HG02763 (cell line): ENCODE results near the gene DAAM2.

Experiments
- ATAC-seq: cut with Tn5 transposase; IDR thresholded peaks from one replicate; pipeline ENCODE4 v1.9.1; 2021; ENCODE audit warnings: mild to moderate bottlenecking, moderate library complexity; ENCODE audit not compliant: unreplicated experiment

DAAM2 gene

GRCh38 chr6:39816747-39817146, 24.6 kb downstream of the DAAM2 start:
- no peak for ATAC-seq

- no peak for ATAC-seq
Observed at GRCh38 chr6:39818695-39819094, 26.5 kb downstream of the DAAM2 start.

DNA sequence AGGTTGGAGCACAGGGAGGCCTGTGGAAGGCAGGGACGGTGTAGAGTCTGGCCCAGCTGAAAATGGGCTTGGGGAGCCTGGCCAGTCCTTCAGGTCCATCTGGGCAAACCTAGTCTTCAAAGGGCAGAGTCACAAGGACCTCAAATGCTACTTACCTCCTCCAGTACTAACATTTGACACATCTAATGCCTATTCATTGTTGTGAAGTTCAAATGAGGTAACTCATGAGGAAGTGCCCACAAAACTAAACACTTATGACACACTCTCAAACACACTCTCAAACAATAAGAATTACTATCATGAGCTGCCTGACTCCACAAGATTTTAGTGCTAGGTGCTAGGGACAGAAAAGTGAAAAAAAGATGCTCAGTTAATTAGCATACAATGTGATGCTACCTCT, 27.1 kb downstream of the DAAM2 start:
- ATAC-seq: no peak

DNA sequence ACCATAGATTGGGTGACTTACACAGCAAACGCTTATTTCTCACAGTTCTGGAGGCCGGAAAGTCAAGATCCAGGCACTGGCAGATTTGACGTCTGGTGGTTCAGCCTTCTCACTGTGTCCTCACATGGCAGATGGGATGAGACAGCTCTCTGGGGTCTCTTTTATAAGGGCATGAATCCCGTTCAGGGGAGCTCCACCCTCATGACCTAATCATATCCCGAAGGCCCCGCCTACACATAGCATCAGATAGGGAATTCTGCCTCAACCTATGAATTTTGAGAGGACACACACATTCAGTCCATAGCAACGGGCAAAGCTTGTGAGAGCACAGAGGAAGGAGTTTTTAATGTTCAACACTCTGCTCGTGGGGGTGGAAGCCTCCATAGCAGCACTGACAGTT, 27.5 kb downstream of the DAAM2 start:
- no peak for ATAC-seq

GRCh38 chr6:39820553-39820952, 28.4 kb downstream of the DAAM2 start:
- no peak for ATAC-seq

DNA sequence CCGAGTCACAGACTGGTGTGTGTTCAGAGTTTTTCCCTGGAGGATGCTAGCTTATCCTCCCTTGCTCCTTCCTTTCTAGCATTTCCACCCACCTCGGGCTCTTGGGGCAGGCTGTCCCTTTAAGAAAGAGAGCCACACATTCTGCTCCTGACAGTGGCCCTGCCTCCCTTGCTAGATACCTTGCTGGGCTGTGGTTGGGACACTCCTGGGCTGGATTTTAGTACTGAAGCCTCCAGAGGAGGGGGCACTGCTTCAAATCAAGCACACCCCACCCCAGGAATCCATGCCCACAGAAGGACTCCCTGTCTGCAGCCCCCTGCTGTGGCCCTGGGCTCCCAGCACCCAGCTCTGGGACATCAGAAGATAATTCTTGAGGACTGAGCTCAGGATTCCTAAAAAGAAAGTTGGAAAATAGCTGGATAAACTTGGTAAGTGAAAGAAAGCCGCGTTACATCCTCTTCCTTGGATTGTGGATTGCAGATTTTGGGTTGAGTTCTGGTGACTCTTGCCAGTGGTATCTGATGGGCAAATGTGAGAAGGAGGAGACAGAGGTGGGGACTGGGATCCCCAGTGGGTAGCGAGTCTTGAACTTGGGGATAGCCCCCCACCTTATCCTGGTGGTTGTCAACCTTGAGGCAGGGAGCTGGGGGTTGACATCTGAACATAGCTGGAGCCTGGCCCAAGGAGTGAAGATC, 29.0 kb downstream of the DAAM2 start:
- no peak for ATAC-seq

DNA sequence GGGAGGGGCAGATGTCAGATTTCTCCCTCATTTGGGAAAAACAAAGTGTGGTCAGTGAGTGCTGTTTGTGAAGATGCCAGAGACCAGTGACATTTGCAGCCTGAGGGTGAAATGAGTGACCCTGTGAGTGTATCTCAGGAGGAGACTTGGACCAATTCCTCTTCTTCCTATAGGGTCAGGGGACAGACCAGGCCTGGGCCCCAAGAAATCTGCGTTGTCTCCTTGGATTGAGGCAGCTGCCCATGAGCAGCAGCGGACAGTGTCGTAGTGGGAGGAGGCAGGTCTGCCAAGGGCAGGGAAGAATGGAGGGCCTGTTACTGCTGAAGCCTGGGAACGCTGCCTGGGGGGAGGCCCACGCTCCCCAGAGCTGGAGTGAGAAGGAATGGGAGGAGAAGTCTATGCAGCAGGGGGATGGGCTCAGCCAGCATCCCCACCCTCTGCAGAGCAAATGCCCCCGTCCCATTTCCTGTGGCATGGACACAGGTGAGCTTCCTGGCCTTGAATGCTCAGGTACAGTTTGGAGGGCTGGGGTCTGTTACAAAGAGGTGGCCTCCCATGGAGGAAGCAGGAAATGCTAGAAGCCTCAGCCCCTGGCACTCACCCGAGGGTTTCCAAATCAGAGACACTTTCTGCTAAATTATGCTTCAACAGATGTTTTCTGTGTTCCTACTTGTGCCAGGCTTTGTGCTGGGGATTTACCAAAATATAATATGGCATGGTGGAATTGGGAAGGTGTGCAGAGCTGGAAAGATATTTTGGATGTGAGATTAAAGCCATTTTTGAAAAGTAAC, 29.8 kb downstream of the DAAM2 start:
- ATAC-seq: no peak

GRCh38 chr6:39822846-39823815, 31.0 kb downstream of the DAAM2 start:
- ATAC-seq: no peak

DNA sequence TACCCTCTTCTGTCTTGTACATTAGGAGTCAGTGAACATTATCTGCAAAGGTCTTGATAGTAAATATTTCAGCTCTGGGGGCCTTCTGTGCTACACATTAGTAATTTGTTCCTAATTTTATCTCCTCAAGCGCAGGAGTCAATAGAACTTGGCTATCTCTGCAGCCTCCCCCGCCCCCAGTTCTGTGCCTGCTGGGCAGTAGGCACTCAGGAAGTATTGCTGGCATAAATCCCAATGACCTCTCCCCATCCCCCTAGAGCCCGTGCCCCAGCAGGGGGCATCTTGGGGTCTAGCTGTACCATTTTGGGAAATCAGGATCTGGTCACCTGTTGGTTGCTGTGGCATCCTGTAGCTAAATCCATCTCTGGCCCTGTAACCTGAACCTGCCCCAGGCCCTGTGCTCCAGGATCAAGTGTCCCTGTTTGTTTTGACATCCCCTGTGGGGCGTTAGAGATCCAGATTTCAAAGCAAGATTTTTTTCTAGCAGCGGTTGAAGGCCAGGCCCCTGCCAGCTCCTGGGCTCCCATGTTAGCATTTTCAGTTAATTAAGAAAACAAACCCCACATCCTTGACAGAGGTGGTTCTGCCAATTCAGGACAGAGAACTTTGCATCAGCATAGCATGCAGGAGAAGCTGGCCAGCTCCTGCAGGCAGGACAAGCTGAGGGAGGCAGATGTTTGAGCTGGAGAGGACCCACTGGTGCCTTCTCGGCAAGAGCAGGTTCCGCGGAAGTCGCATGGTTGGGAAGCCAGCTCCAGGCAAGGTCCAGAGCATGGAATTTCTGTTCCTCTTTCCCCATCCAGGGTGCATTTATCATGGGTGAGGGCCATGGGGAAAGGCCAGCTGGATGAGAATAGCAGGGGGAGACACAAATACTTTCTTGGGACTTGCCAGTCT, 32.1 kb downstream of the DAAM2 start:
- no peak for ATAC-seq

DNA sequence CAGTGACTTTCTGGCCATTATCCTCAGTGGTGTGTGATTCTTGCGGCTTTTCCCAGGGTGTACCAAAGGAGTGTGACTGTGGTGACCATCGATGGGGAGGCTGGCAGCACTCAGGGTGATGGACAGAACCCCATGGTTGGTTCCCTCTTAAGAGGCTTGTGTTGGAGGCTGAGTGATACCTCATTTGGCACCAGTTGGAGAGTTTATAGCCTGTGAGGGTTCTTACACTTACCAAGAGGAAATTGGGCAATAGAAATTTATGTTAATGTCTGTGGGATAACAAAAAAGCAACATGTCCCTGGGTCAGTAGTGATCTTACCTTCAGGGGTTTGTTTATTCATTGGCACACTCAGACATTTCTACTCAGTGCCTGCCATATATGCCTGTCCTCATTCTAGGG, 37.2 kb downstream of the DAAM2 start:
- ATAC-seq: no peak

GRCh38 chr6:39830444-39830843, 38.3 kb downstream of the DAAM2 start:
- ATAC-seq: no peak

DNA sequence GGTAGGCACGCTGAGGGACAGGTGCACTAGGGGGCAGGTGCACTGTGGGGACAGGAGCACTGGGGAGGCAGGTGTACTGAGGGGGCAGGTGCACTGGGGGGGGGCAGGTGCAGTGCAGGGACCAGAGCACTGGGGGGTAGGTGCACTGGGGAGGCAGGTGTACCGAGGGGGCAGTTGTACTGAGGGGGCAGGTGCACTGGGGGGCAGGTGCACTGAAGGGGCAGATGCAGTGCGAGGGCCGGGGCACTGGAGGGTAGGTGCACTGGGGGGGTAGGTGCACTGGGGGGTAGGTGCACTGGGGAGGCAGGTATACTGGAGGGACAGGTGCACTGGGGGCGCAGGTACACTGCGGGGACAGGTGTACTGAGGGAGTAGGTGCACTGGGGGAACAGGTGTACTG, 39.5 kb downstream of the DAAM2 start:
- ATAC-seq: no peak

DNA sequence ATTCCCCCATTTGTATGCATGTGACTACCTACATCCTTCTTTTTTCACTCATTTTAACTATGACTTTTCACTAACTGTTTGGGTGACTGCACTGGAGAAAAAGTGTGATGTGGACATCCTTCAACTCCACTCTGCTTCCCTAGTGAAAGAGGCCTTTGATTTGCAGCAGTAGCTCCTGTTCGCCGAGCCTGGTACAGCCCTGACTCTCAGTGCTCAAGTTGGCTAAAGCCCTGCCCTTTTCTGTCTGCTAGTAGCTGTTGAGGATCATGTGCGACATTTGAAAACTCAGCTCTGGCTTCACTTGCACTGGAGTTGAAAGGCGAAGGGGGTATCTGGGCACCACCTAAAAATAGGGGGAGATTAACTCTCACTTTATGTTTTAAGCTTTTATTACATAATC, 42.1 kb downstream of the DAAM2 start:
- ATAC-seq: no peak

DNA sequence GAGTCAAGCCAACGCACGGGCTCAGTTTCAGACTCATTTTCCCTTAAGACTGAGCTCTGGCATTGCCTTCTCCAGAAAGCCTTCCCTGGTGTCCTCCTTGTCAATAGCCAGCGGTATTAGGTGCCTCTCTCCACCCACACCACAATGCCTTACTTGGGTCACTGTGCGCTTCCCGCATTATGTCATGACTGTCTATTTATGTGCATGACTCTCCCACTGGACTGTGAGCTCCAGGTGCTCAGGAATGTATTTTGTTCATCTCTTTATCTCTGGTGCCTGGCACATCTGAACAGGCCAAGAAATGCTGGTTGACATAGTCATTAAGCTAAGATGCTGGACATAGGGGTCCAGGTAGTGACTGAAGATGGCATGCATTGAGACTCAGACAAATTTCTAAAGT, 42.7 kb downstream of the DAAM2 start:
- no peak for ATAC-seq

- ATAC-seq: no peak
Observed at GRCh38 chr6:39835821-39836295, 43.7 kb downstream of the DAAM2 start.

GRCh38 chr6:39836606-39837005, 44.4 kb downstream of the DAAM2 start:
- ATAC-seq: no peak

- ATAC-seq: no peak
Observed at GRCh38 chr6:39839445-39839844, 47.3 kb downstream of the DAAM2 start.

- no peak for ATAC-seq
Observed at GRCh38 chr6:39840781-39841180, 48.6 kb downstream of the DAAM2 start.

- ATAC-seq: no peak
Observed at GRCh38 chr6:39841291-39841690, 49.1 kb downstream of the DAAM2 start.

DNA sequence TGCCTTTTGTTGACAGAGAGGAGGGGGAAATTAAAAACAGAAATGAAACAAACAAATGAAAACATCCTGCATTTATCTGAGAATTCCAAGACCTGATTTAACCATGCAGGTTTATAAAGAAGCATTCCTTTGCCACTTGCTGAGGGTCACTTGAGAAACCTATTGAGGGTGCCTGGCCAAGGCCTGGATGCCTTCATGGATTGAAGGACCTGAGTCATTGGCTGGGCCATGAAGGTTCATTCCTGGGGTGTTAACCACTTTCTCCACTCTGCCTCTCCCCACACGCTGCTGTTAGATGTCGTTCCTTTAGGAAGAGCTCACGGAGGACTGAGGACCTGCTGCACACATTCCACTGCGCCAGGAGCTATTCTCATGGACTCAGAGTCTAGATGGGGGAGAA, 49.7 kb downstream of the DAAM2 start:
- no peak for ATAC-seq
